NCI-H69 (cell line): Measurements from ENCODE around the gene CCDC13.

ENCODE experiments used
- DNase-seq: peaks from one replicate; lab custom pipeline; 2025; lab: John Stamatoyannopoulos, UW

CCDC13 gene

DNA sequence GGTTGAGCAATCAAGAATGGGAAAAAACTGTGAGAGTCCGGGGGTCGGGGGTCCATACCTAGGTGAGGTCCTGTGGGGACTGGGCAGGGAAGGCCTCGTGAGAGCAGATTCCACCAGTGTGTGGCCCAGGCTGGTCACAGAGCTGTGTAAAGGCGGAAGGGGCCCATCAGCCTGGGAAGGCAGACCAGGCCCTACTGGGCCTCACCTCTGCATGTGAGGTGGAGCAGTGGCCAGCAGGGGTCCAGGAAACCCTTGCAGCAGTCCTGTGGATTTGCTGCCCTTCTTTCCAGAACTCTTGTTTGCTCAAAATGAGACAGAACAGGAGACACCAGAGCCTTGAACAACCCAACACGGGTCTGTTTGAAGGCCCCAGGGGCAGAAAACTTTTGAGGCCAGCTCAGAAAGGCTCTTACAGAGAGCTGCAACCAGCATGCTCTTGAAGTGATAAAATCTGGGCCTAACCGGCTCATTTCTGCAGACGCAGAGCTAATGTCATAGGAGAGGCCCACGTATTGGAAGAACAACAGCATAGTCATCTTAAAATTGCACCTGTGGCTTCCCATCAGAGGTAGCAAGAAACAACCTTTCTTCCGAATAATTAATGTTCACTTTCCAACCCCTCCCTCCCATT, 40.1 kb downstream of the CCDC13 start:
- no peak for DNase-seq

- DNase-seq = no peak
Measured at GRCh38 chr3:42732196-42732828, 40.7 kb downstream of the CCDC13 start.

GRCh38 chr3:42731476-42732195, 41.4 kb downstream of the CCDC13 start:
- no peak for DNase-seq

- no peak for DNase-seq
Measured at GRCh38 chr3:42730706-42731420, 42.2 kb downstream of the CCDC13 start.

DNA sequence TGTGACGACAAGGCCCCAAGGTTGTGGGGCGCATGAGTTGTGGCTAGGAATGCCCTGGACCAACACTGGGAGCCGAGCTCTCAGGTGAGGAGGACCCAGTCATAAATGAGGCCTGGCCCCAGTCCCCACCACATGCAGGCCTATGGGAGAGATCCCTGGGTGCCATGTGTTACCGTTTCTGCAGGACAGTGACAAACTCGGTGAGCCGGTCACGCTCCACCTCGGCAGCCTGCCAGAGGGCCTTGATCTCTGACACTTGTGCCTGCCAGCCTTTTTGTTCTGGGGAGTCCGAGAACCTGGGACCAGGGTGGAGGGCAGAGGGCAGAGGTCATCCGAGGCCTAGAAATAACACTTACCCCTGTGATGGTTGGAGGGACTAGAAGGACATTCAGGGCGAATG, 42.8 kb downstream of the CCDC13 start:
- DNase-seq = no peak

DNA sequence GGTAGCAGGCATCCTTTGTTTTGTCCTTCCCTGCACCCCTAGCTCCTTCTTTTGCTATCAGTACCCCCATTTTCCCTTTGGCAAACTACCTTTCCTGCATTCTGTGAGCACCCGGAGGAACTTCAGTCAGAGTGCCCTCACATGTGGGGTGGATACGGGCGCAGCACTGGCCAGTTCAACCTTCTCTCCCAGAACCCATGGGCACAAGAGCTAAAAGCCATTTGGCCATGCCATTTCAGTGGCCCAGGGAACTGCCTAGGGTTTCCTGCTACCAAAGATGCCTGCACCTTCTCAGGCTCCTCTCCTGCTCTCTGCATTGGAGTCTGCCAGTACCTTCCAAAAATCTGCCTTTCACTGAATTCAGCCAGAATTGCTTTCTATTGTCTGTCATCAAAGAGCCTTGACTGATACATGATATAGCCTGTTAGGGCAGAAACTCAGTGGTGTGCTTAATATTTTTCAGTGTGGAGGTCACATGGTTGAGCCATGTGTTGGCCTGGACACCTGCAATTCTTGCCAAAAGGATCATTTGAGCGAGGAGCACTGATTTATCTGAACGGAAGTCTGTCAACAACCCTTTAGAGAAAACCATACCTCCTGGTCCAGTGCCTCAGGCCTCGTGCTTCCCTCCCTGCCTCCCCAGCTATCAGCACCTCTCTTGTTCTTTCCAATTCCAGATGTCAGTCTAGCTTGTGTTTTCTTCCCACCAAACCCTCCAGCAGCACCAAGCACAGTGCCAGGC, 43.5 kb downstream of the CCDC13 start:
- DNase-seq = peak; percentile 46

DNA sequence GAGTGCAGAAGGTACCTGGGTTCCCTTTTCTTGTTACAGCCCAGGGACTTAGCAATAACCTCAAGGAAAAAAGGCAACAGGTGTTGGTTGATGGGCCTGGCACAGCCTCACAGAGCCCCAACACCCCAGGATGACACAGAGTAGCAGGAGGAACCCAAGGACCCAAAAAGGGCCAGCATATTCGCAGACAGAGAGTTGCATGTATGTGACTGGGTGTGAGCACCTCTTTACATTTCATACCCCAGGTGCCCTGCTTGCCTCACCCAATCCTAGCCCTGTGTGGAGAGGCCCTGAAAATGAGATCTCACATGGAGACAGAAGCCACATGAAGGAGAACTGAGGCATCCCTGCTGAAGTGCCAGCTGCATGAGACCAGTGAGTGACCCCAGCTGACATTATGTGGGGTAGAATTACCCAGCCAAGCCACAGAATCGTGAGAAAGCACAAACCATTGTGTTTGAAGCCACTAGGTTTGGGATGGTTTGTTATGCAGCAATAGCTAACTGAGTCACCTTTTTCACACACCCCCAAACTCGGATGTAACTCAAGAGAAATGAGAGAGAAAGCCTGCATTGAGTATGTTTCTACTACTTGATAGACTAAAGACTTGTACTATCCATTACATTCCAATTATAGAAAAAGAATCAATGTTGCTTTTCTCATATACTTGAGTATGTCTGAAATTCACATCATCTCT, 44.2 kb downstream of the CCDC13 start:
- DNase-seq = no peak

- no peak for DNase-seq
Measured at GRCh38 chr3:42728056-42728455, 45.0 kb downstream of the CCDC13 start.

- DNase-seq = no peak
Measured at GRCh38 chr3:42725454-42725853, 47.6 kb downstream of the CCDC13 start.

GRCh38 chr3:42723219-42723618, 49.8 kb downstream of the CCDC13 start:
- no peak for DNase-seq
